ENCODE results near the gene BCAM.
"Not testable (repeated sequence)": the region's sequence is repeated elsewhere in the genome, so short reads cannot be mapped to it uniquely, and the experiment has no call there.

The BCAM gene

DNA sequence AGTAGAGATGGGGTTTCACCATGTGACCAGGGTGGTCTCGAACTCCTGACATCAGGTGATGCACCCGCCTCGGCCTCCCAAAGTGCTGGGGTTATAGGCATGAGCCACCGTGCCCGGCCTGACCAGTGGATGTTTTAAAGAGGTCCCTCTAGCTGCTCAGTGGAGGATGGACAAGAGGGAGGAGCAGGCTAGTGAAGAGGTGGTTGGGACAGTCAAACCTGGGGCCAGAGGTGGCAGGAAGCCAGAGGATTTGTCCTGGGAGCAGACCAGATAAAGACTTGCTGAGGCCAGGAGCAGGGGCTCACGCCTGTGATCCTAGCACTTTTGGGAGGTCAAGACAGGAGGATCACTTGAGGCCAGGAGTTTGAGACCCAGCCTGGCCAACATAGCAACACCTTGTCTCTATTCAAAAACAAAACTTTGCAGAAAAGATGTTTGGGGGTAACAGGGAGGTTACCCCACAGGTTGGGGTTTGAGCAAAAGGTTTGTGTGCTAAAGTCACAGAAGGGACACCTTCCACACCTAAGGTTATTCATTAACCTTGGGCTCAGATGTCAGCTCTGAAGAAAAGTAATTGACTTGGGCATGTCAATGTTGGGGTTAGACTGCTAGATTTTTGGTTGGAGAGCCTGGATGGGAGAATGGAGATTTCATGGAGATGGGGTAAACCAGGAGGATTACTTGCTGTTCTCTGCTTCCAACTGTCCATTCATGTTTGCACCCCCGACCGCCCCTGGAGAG, 9.0 kb downstream of the BCAM start:
- no peak for DNase-seq (ENCODE audit: low spot score)

DNA sequence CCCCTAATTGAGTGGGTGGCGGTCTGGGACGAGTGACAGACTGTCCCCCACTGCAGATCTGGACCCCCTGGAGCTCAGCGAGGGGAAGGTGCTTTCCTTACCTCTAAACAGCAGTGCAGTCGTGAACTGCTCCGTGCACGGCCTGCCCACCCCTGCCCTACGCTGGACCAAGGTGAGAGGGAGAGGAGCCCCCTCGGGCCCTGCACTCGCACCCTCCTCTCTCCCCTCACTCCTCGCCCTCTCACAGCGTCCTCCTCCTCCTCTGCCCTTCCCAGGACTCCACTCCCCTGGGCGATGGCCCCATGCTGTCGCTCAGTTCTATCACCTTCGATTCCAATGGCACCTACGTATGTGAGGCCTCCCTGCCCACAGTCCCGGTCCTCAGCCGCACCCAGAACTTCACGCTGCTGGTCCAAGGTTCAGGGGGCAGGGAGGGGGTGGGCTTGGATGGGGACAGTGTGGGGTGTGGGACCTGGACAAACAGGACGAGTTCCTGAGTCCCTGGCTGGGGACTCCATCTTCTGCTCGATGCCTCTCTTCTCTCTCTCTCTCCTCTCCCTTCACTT, 9.6 kb downstream of the BCAM start:
- DNase-seq (ENCODE audit: low spot score) = no peak

DNA sequence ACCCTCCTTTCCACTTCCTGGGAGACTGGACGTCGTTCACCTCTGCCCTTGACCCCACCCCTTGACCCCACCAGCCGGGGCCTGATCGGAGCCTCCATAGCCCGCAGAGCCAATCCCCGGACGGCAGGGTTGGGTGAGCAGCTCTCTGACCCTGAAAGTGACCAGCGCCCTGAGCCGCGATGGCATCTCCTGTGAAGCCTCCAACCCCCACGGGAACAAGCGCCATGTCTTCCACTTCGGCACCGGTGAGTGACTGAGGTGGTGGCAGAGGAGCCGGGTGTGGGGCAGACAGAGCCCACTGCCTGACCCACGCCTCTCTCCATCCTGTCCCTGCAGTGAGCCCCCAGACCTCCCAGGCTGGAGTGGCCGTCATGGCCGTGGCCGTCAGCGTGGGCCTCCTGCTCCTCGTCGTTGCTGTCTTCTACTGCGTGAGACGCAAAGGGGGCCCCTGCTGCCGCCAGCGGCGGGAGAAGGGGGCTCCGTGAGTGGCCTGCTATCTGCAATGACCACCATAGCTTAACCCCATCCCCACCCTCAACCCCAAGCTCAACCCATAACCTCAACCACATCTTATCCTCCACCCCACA, 10.4 kb downstream of the BCAM start:
- DNase-seq (ENCODE audit: low spot score) = no peak

DNA sequence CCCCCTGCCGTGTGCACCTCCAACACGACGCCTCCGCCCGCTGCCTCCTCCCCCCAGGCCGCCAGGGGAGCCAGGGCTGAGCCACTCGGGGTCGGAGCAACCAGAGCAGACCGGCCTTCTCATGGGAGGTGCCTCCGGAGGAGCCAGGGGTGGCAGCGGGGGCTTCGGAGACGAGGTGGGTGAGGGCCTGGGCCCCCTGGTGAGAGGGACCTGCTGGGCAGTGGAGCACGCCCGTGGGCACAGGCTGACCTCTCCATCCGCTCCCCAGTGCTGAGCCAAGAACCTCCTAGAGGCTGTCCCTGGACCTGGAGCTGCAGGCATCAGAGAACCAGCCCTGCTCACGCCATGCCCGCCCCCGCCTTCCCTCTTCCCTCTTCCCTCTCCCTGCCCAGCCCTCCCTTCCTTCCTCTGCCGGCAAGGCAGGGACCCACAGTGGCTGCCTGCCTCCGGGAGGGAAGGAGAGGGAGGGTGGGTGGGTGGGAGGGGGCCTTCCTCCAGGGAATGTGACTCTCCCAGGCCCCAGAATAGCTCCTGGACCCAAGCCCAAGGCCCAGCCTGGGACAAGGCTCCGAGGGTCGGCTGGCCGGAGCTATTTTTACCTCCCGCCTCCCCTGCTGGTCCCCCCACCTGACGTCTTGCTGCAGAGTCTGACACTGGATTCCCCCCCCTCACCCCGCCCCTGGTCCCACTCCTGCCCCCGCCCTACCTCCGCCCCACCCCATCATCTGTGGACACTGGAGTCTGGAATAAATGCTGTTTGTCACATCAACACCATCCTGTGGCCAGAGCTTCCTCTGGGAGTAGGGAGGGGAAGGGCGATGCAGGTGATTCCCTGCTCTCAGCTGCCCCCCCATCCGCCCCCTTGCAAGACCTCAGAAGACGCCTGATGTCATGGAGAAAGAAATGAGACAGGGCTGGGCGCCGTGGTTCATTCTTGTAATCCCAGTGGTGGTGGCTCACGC, 12.0 kb downstream of the BCAM start:
- no peak for DNase-seq (ENCODE audit: low spot score)

DNA sequence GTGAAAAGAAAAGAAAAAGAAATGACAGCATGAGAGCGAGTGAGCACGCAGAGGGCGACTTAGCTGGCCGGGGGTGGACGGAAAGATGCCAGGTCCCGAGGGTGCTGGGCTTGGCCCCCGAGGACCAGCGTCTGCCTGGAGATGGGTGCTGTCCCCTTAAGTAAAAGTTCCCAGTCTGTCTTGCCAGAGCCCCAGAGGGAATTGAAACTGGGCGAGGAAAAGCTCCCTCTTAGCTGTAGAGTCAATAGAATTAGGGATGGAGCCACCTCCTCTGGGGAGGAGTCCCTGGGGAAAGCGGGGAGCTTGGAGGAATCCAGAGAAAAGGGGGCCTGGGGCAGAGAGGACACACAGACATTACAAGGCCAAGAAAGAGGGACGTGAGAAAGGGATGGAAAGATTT, 13.3 kb downstream of the BCAM start:
- DNase-seq (ENCODE audit: low spot score) = no peak

DNA sequence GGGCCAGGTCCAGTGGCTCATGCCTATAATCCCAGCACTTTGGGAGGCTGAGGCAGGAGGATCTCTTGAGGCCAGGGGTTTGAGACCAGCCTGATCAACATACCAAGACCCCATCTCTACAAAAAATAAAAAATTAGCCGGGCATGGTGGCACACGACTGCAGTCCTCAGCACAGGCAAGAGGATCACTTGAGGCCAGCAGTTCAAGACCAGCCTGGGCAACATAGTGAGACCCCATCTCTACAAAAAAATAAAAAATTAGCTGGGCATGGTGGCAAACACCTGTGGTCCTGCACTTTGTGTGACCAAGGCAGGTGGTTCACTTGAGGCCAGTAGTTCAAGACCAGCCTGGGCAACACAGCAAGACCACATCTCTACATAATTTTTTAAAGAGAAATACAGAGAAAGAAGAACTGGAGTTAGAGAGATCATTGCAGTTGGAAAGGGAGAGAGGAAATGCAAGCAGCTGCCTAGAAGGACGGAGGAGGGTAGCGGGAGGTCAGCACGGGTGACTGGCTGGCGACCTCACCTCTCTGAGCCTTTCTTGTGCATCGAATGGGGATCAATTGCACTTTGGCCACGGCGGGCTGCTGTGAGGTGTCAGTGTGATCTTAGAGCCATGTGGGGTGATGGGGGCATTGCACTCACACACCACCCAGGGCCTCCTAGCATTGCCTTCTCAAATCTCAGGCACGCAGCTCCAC, 13.9 kb downstream of the BCAM start:
- no peak for DNase-seq (ENCODE audit: low spot score)

DNA sequence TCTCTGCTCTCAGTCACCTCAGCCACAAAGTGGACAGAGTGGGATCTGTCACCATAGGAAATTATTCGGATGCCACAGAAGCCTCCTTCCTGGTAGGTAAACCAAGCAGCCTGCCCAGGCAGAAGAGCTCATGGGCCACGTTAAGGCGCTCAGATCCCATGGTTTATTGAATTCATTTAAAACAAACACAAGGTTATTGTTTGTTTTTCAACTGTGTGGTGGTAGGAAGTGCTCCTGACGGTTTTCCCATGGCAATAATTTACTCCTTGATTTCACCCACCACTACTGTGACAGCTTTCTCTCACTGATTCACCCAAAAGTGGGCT, 14.4 kb downstream of the BCAM start:
- no peak for DNase-seq (ENCODE audit: low spot score)

DNA sequence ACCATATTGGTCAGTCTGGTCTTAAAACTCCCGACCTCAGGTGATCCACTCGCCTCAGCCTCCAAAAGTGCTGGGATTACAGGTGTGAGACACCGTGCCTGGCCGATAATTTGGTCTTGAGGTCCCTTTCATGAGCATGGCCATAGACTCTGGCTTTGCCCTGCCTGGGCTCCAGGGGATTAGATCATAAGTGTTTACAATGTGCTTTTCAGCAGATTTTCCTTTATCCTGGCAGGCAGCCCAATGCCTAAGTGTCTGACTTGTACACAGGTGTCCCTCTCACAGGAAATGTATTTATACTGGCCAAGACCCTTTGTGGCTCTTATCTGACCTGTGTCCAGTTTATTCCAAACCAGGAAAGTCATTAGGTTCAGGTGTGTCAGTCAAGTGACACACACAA, 15.9 kb downstream of the BCAM start:
- DNase-seq (ENCODE audit: low spot score) = no peak

DNA sequence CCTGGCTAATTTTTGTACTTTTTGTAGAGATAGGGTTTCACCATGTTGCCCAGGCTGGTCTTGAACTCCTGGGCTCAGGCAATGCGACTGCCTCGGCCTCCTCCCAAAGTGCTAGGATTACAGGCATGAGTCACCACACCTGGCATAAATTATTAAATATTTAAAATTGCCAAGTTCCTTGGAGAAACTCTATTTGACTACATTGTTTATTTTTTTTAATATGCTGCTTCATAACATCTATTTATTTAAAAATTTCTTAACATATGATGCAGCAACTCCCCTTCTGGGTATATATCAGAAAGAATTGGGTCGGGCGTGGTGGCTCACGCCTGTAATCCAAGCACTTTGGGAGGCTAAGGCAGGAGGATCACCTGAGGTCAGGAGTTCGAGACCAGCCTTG, 24.0 kb downstream of the BCAM start:
- not testable (repeated sequence) for DNase-seq (ENCODE audit: low spot score)

DNA sequence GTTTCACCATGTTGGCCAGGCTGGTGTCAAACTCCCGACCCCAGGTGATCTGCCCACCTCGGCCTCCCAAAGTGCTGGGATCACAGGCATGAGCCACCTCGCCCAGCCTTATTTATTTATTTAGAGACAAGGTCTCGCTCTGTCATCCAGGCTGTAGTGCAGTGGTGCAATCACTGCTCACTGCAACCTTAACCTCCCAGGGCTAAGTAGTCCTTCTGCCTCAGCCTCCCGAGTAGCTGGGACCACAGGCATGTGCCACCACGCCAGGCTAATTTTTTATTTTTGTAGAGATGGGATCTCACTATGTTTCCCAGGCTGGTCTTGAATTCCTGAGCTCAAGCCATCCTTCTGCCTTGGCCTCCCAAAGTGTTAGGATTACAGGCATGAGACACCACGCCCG, 25.5 kb downstream of the BCAM start:
- not testable (repeated sequence) for DNase-seq (ENCODE audit: low spot score)

DNA sequence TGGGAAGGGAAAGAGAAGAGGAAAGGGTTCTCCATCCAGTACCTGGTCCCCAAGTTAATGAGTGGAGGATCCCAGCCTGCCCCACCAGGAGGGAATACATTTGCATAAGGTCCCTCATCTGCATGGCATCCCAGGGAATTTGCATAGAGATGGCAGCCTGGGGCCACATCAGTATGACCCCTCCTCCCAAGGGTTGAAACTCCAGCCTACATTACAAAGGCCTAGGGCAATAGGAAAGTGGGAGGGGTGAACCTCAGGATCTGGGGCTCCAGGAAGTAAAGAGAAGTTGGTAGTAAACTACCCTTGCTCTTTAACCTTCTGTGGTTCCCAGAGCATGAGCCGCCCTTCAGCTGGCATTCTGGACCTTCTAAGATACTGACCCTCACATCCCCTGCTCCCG, 30.4 kb downstream of the BCAM start:
- DNase-seq (ENCODE audit: low spot score) = no peak

DNA sequence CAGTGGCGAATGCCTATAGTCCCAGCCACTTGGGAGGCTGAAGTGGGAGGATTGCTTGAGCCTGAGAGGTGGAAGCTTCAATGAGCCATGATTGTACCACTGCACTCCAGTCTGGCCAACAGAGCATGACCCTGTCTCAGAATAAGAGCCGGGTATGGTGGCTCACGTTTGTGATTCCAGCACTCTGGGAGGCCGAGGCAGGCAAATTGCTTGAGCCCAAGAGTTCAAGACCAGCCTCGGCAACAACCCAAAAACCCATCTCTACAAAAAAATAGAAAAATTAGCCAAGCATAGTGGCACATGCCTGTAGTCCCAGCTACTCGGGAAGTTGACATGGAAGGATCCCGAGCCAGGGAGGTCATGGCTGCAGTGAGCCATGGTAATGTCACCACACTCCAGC, 31.9 kb downstream of the BCAM start:
- no peak for DNase-seq (ENCODE audit: low spot score)

DNA sequence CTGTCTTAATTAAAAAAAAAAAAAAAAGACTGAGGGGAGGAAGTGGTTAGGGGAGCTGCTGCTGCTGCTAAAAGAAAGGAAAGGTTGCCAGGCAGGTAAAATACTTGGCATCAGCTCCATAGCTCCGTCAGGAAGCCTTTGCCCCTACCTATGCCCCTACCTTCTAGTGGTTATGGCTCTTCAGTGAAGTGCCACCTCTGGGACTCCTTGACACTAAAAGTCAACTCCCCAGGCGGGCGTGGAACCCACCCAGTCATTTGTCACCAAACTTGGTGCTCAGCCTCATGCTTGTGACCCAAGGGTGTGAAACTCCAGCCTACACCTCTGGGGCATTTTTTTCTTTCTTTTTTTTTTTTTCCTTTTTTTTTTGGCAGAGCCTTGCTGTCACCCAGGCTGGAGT, 32.3 kb downstream of the BCAM start:
- no peak for DNase-seq (ENCODE audit: low spot score)

DNA sequence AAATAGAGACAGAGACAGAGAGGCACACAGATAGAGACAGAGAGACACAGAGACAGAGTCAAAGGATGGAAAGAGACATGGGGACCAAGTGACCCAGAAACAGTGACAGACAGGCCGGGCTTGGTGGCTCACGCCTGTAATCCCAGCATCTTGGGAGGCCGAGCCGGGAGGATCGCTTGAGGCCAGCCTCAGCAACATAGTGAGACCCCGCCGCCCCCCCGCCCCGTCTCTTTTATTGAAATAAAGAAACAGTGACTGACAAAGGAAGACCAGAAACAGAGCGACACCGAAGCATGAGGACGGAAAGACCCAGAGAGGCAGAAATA, 36.3 kb downstream of the BCAM start:
- no peak for DNase-seq (ENCODE audit: low spot score)

DNA sequence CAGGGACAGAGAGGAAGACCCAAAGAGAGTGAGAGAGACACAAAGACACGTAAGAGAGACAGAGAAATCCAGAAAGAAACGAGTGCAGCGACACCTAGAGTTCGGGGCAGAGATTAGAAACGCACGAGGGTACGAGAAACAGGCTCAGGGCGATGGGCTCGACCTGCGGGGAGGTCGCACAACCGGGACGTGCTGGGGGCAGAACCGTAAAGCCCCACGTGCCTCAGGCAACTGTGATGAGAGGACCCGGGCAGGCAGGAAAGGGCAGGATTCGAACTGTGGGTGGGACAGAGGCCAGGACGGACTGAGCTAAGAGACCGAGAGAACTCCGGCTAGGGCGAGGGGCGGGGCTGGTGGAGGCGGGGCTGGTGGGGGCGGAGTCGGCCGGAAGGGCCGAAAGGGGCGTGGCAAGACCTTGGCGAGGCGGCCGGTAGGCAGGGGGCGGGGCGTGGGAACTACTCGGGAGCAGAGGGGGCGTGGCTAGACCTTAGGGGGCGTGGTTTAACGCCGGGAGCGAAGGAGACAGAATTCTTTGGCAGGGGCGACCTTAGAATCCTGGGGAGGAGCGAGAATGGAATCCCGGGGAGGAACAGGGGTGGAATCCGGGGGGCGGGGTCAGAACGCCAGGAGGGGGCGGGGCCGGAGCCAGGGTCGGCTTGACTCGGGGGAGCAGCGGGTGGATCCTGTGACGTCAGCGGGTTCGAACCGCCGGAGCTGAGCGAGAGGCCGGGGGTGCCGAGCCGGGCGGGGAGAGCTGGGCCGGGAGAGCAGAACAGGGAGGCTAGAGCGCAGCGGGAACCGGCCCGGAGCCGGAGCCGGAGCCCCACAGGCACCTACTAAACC, 36.9 kb downstream of the BCAM start, which contains the start of gene NECTIN2:
Gene NECTIN2, plus strand, starts transcription at position 686 of the 843 bp plus-strand sequence. CDS start 229 bp downstream, outside the sequence.
- peak; percentile 77 for DNase-seq (ENCODE audit: low spot score)

DNA sequence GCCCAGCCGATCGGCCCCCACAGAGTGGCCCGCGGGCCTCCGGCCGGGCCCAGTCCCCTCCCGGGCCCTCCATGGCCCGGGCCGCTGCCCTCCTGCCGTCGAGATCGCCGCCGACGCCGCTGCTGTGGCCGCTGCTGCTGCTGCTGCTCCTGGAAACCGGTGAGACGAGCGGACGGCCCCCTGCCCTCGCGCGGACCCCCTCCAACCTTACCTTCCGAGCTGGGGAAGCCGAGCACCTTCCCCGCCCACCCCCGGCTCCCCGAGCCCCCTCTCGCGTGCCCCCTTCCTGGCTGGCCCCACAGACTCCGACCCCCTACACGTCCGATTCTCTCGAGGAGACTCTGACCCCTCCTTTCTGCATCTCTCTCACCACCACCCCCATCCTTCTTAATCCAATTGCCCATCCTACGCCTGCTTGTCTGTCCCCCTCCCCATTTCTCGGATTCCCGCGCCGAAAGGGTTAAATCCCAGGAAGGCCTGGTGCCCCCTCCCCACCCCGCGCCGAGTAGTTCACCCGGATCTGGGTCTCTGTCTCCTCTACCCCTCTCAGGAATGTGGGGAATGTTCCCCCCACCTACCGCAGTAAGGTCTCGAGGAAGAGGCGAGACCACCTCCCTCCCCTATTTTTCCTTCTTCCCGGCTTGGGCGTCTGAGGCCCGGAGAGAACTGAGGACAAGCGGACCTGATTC, 37.7 kb downstream of the BCAM start:
- no peak for DNase-seq (ENCODE audit: low spot score)

DNA sequence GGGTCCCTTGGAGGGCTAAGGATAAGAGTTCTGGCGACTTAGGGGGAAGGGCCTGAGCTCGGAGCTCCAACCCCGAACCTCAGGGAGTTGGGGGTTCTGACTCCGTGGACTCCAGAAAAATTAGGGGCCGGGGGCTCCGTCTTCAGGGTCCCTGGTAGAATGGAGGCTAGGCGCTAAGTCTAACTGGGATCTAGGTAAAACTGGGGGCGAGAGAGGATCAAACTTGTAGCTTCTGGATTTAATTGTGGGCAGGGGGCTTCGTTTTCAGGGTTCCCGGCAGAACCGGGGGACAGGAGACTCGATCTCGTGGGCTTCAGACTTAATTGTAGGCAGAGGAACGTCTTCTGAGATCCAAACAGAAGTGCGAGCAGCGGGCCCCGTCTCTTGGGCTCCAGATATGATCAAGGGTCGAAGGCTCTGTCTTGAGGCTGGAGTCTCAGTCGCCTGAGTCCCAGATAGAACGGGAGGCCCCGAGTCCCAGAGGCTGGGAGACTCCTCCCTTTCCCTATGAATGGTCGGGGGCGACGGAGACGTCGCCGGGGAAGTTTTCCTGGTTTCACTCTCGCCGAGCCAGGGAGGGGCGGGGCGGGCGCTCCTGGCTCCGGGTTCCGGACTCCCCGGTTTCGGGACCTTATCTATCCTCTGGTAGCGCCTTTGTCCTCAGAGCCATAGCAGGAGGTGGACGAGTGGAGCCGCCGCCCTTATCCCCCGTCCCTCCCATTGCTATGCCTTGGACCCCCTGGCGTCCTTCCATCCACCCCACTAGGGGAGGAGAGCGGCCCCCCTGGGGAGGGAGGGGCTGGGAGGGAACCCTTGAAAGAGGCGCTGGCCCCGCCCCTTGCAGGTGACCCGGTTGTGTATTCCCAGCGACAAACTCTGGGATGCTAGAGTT, 38.5 kb downstream of the BCAM start:
- DNase-seq (ENCODE audit: low spot score) = no peak

DNA sequence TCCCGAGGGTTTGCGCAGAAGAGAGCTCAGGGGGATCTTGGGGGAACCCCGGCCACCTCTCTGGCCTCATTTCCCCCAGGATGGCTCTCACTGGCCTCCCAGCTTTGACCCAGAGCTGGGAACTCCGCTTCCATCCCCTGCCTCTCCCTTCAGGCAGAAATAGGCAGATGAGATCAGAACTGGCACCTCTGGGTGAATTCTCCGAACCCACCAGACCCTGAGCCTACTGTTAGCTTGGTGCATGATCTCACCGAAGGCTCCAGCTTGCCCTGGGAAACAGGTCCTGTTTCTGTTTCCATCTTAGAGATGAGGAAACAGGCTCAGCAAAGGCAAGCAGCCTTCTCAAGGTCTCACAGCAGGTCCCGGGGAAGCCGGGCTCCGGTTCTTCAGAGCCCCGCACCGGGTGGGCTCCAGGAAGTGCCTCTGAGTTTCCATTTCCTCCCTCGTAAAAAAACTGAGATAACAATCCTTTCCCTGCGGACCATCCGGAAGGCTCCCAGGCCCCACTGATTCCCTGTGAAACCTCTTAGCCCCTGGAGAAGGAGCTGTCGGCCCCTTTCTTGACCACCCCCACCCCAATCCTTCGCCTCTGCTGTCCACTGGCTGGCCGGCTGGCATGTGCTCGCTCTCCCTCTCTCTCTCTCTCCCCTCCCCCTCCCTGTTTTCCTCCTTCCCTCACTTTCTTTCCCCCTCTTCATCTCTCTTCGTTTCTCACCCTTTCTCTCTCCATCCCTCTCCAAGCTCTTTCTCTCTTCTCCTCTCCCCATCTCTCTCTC, 39.3 kb downstream of the BCAM start:
- DNase-seq (ENCODE audit: low spot score) = no peak

Data from putamen (tissue), 1 donor.